Measurements from ENCODE around the gene TOM1L2.

DNA sequence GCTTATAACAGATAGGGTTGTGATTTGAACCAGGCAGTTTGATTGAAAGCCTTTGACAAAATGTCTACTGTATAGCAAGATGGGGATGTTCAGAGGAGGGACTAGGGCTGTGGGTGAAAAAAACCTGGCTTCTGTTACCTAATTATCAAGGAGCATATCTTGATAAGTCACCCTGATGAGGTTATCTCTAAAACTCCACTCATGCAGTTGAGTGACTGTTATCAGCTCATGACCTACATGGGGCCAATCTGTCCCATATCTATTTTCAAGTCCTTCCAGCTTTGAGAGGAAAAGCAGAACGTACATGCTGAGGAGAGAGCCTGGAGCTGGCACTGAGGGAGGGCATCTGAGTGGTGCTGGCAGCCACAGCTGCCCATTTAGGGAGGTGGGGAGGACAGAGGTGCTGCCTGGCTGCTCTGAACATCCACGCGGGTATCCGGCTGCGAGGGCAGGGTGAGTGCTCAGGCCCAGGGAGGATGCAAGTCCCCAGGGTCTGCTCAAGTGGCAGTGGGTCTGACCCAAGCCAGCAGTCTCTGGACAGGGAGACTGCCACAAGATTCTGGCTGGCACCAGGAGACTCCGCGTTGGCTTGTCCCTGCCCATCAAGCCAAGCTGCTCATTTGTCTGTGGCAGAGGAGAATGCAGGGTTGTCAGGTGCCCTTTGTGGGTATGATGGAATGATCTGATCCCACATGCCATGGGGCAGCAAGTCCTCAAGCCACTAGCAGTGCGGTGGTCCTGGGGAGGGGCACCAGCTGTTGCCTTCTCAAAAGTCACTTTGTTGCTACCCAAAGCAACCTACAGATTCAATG lies 37.6 kb upstream of the TOM1L2 start:
- TF ChIP-seq, protein P1, sequence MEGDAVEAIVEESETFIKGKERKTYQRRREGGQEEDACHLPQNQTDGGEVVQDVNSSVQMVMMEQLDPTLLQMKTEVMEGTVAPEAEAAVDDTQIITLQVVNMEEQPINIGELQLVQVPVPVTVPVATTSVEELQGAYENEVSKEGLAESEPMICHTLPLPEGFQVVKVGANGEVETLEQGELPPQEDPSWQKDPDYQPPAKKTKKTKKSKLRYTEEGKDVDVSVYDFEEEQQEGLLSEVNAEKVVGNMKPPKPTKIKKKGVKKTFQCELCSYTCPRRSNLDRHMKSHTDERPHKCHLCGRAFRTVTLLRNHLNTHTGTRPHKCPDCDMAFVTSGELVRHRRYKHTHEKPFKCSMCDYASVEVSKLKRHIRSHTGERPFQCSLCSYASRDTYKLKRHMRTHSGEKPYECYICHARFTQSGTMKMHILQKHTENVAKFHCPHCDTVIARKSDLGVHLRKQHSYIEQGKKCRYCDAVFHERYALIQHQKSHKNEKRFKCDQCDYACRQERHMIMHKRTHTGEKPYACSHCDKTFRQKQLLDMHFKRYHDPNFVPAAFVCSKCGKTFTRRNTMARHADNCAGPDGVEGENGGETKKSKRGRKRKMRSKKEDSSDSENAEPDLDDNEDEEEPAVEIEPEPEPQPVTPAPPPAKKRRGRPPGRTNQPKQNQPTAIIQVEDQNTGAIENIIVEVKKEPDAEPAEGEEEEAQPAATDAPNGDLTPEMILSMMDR (IDR thresholded peaks at IDR 0.05; ENCODE audit: borderline replicate concordance, extremely low read depth, low read length, poor library complexity, severe bottlenecking): no peak
- no peak for TF ChIP-seq EZH2 (IDR thresholded peaks at IDR 0.05; ENCODE audit: borderline replicate concordance, low read depth, low read length, severe bottlenecking)
